NCI-H146 (cell line): ENCODE results near the gene CMIP.
"Not testable (repeated sequence)": the region's sequence is repeated elsewhere in the genome, so short reads cannot be mapped to it uniquely, and the experiment has no call there.

Experiments used
- DNase-seq: peaks from one replicate; lab custom pipeline; 2025; lab: John Stamatoyannopoulos, UW

Gene CMIP

DNA sequence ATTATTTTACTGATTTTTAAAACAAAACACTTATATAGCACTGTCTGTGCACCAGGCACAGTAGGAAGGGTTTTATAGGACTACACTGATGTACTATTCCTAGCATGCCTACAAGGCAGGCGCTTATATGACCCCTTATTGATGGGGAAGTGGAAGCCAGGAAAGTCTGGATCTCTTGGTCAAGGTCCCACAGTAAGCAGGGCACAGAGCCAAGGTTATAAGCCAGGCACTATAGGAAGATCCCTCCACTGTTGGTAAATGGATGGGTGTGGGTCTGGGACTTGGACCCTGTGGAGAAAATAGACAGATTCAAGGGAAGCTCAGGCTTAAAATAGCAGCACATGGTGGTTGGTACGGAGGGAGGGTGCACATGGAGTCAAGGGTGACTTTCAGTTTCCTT is 275.4 kb downstream of the CMIP start:
- no peak for DNase-seq

DNA sequence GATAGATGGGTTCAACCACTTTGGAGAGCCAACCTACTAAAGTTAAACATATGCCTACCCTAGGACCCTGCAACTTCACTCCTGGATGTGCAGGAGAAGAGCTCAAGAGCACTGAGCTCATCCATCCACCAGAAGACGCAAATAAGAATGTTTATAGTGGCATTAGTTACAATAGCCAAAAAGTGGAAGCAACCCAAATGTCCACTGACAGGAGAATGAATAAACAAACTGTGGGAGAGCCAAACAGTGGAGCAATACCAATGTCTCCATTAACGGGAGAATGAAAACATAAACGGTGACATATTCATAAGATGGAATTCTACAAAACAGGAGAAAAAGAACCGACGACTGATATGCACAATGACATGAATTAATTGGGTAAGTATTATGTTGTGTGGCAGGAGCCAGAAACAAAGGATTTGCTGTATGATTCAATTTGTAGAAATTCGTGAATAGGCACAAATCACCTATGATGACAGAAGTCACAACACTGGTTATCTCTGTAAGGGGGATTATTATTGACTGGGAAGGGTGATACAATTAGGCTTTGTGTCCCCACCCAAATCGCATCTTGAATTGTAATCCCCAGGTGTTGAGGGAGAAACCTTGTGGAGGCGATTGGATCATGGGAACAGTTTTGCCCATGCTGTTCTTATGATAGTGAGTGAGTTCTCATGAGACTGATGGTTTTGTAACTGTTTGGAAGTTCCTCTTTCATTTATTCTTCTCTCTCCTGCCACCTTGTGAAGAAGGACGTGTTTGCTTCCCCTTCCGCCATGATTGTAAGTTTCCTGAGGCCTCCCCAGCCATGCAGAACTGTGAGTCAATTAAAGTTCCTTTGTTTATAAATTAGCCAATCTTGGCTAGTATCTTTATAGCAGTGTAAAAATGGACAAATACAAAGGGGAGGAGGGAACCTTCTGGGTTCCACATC is 276.6 kb downstream of the CMIP start:
- no peak for DNase-seq

DNA sequence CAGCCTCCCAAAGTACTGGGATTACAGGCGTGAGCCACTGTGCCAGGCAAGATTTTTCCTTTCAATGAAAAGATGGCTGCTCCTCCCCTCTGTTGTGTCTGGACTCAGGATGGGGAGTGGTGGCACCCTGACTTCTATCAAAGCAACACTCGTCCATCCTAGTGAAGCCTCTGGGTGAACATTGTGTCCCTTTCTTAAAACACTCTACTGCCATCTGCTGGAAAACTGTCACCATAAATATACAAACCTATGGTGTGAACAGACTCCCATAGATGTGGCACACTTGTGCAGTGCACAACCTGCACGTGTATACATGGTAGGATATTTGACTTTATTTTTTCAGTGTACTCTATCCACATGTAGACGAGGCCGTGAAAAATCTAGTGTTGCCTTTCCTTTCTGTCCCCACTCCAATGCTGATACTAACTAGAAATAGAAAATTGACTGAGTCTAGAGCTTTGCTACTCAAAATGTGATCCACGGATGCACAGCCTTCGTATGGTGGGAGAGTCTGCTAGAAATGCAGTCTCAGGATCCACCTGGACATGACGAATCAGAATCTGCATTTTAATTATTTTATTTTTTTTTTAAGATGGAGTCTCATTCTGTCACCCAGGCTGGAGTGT is 278.6 kb downstream of the CMIP start:
- peak; percentile 80 for DNase-seq

DNA sequence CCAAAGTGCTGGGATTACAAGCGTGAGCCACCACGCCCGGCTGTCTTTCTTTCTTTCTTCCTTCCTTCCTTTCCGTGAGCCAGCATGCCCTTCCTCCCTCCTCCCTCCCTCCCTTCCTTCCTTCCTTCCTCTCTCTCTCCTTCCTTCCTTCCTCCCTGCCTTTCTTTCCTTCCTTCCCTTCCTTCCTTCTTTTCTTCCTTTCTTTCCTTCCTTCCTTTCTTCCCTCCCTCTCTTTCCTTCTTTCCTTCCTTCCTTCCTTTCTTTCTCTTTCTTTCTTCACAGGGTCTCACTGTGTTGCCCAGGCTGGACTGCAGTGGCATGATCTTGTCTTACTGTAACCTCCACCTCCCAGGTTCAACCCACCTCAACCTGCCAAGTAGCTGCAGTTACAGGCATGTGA is 283.8 kb downstream of the CMIP start:
- DNase-seq, result no peak

DNA sequence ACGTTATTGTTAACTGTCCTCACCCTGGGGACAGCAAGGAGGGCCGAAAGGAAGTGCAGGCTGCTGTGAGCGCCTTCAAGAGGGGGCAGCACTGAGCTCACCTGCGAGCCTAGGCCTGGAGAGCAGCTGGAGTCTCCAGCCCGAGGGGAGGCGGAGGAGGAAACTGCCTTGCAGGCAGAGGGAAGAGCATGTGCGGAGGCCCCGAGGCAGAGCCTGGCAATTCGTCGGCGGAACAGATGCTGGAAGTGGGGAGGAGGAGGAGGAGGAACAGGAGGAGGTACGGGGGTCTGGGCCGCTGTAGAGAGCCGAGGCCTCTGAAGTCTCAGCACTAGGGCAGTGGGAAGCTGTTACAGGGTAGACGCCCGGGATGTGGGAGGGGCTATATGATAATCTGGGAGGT is 284.8 kb downstream of the CMIP start:
- DNase-seq, result no peak

DNA sequence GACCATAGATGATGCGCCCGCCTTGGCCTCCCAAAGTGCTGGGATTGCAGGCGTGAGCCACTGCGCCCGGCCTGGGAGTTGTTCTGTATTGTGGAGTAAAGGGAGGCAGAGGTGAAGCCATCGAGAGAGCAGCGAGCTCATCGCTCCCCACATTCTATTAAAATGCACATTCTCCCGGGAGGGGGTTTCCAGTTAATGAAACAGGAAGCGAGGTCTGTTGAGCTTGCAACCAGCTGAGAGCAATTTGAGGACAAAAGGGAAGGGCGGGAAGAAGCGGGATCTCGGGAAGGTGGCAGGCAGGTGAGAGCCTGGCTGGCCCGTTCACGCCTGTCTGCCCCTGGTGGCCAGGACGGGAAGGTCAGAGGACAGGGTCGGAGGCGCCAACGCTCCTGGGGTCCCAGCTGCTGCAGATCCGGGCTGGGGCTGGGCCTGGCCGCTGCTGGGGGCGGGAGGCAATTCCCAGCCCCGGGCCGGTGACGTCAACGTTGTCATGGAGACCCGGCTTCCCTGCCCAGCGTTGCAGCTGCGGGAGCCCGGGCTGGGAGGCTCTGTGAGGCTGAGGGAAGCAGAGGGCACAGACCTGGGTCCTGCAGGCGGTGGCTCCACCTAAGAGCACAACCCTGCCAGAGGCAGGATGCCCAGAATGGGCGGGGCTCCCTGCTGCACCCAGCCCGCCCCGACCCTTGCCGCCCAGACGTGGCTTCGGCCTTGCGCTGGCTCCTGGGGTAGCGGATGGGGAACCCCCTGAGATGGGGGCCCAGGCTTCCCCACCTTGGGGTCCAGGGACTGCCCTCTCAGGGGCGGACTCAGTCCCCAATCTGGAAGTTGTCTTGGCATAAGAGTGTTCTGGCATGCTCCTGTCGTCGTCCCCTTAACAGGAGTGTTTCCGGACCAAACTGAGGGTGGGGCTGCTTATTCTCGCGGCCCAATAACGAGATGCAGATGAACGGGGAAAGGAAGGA is 285.8 kb downstream of the CMIP start:
- peak; percentile 97 for DNase-seq

DNA sequence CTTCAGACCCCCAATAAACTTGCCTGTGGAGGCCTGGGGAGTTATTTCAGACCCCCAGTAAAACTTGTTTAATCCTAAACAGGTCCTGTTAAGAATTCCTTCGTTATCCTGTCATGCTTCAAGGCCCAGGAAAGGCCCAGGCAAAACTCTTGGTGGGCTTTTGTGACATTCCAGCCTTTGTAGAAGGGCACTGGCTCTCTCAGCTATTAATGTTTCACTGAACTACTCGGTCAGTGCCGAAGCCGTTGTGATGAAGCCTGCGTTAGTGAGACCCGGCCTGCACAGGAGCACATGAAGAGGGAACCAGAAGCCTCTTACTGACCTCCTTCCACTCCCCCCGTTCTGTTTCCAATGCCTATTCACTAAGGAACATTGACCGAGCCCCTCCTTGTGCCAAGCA is 287.0 kb downstream of the CMIP start:
- no peak for DNase-seq

DNA sequence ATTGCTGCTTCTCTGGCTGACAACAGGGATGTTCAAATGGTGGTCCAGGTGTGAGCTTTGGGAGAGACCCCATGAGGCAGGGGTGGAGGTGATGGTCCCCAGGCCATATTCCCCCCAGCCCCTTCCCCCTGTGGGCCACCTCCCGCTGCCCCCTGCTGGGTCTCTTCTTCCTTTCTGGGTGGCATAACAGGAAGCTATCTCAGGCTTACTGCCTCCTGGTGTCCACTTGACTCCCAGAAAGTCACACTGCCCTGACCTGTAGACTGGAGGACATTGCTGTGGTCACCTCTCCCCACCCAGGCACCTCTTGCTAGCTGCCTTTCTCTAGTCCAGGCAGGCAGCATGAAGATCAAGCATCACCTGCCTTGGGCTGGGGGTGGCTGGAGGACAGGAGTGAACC is 288.1 kb downstream of the CMIP start:
- DNase-seq, result no peak

DNA sequence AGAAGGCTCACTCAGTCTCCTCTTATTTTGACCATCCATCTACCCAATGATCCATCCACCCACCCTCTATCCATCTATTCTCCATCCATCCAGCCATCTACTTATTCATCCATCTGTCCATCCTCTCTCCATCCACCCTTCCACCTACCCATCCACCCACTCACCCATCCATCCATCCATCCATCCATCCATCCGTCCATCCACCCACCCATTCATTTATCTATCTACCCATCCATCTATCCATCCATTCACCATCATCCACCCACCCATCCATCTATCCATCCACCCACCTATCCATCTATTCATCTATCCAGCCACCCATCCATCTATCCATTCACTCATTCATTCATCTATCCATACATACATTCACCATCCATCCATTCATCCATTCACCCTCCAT is 288.7 kb downstream of the CMIP start:
- DNase-seq, result no peak

DNA sequence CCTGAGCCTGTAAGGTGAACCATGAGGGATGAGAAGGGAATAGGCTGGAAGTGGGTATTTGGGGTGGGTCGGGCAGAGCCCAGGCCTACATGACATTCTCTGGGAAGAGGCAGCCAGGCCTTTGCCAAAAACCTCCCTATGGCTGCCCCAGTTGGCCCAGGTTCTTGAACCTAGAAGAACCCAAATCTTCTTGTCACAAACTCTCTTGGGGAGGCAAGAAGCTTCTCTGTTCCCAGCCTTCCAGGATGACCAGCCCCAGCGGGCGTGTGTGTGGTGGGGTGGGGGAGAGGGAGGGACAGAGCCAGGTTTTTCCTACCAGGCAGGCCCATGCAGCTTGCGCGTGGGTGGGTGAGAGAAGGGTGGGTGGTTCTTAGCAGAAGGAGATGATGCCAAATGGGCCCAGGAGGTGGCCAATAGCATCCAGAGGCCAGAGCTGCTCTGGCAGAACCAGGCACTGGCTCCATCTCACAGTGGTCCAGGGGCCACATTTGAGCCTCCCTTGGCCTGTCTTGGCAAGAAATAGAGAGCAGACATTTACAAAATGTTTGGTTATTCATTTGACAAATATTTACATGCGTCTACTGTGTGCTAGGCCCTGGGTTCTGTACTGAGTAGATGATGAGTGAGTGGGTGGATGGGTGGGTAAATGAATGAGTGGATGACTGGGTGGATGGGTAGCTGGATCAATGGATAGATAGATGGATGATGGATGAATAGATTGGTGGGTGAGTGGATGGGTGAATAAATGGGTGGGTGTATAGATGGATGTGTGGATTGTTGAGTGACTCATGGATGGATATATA is 290.2 kb downstream of the CMIP start:
- DNase-seq, result no peak

DNA sequence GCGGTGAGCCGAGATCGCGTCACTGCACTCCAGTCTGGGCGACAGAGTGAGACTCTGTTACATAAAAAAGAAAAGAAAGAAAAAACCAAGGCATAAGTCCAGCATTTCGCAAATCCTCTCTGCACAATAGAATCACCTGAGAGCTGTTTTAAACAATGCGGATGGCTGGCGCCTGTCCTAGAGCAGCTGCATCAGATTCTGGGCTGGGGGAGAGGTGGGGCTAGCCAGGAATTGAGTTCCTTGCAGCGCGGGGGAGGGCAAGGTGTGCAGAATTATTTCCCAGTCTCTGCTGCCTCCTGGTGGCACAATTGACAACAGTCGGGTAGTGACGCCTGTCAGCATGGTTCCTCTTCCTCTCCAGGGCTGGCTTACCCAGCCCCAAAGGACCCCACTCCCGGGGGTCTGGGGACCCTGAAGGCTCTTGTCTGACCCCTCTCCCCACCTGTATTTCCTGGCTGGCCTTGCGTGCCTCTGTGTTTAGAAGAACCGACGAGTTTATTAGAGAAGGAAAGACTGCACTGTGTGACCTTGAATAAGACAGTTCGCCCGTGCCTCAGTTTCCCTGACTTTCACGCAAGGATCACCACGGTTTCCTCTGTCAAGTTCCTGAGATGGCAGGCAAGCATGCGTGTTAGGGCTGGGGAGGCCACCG is 293.4 kb downstream of the CMIP start:
- peak; percentile 89 for DNase-seq

DNA sequence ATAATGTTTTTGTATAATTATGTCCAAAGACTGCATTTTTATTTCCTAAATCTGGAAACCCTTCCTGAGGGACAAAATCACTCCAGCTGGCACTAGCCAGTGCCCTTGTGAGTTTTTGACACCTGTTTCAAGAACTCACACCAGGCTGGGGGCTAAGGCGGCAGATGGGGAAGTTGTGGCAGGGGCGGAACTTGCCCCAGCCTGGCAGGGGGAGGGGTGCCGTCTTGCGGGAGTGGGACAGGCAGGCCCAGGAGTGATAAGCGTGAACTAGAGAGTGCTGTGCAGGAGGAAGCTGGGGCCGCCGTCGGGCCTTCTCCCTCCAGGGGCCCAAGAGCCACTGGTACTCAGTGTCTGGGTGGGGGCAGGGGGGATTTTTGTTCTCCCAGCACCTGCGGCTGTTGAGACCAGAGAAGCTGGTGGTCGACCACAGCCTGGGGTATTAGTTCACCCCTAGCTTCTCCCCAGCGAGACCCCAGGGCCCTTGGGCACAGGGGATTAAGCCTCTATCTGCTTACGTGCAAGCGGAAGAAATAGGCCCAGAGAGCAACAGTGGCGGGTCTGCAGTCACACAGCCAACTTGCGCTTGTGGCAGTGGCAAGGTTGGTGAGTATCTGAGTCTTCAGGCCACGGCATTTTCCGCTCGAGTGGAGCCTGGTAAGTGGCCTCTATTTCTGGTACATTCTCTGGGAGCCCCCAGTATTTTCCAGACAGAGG is 294.3 kb downstream of the CMIP start:
- DNase-seq, result no peak

DNA sequence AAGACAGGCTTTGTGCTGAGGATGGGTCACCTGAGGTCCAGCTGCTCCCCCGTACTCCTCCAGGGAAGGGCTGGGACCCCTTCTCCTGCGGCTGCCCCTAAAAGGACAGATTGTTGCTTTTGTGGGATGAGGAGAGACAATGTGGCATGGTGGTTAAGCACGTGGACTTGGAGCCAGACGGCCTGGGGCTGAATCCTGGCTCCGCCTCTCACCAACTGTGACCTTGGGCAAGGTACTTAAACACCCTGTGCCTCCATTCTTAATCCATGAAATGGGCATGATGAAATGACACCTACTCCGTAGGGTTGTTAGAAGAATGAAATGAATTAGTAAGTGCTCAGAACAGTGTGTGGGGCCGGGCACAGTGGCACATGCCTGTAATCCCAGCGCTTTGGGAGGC is 294.9 kb downstream of the CMIP start:
- no peak for DNase-seq

DNA sequence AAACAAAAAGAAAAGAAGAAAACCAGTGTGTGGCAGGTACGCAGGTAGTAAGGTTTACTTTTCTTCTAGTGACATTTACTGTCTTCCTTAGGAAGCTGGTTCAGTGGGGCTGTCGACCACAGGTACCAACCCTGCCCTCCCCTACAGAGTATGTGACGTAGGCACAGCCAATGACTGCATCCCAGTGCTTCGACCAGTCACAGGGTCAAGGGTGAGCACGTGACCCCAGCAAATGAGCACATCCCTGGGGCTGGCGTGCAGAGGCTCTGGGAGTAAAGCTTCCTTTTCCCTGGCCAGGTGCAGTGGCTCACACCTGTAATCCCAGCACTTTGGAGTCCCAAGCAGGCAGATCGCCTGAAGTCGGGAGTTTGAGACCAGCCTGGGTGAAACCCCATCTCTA is 295.6 kb downstream of the CMIP start:
- DNase-seq, result no peak

DNA sequence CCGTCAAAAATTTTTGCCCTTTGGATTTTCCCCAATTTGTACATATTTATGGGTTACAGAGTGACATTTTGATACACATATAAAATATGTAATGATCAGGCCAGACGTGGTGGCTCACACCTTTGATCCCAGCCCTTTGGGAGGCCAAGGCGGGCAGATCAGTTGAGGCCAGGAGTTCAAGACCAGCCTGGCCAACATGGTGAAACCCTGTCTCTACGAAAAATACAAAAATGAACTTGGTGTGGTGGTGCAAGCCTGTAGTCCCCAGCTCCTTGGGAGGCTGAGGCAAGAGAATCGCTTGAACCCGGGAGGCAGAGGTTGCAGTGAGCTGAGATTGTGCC is 296.8 kb downstream of the CMIP start:
- DNase-seq, result not testable (repeated sequence)

DNA sequence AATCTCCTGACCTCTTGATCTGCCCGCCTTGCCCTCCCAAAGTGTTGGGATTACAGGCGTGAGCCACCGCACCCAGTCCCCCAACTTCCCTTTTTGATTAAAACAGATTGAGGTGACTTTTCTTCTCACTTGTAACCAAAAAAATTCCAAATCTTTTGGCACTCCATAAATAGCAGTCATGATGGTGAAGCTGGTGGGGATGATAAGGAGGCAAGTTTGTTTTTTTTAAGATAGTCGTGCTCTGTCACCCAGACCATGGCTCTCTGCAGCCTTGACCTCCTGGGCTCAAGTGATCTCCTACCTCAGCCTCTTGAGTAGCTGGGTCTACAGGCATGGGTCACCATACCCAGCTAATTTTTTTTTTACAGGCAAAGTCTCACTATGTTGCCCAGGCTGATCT is 299.8 kb downstream of the CMIP start:
- DNase-seq, result no peak

DNA sequence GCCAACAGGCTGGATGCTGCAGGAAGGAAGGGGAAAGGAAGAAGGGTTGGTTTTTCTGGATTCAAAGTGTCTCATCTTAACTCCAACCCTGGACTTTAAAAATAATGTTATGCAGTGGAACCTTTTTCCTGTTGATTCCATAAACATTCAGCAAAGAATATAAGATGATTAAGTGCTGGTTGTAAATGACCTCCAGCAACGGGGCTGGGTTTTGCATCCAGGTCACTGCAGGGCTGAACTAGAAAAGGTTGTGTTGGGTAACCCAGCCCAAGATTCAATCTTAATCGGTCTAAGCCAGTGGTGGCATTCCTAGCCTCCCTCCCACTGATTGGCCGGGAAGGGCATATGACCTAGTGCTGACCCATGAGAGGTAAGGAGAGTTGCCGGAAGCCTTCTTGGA is 300.3 kb downstream of the CMIP start:
- no peak for DNase-seq

DNA sequence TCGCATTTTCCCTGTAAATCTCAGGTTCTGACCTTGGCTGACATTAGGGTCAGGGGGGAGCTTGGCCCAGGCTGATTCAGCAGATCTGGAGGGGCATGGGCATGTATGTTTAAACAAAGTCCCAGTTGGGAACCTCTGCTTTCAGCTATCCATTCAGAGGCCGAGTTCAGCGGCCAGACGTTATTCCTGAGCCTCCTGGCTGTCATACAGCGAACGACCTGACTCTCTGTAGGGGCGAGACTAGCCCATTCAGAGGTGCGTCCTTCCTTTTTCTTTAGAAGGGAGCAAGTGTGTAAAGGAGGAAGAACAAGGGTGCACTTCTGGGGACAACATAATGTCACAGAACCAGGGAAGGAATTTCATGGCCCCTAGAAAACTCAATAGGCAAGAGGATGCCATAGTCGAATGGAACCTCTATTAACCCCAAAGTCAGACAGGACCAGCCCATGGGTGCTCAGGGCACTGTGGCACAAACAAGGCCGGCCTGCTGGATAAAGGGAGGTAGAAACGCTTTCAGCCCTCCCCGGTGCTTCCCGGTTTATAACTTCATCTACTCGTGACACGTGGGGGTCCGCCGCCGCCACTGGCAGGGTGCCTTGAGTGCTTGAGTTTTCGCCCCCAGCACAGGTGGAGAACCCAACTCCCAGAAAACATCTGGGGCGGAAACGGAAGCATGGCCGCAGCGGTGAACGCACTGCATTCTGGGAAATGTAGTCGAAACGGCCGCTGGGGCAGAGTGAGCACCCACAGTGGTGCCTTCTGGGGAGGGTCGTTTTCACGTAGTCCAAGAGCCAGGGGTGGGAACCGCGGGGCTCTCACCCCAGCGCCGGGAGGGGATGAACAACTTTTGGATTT is 301.3 kb downstream of the CMIP start:
- peak; percentile 65 for DNase-seq

DNA sequence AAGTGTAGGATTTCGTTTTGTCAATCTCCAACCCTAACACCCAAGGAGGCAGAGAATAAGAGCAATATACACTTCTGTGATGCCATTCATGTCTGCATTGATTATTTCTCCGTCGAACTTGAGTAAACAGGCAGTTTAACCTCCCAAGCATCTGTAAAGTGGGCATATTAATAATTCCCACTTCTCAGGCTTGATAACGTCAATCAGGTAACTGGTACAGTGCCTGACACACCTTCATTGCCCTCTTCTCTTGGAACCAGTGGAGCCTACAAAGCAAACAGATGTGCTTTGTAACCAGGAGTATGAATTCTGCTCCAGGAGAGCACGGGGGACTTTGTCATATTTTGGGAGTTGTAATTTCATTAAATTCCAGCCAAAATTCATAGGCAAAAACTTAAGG is 302.0 kb downstream of the CMIP start:
- no peak for DNase-seq
